Measurements from ENCODE around the gene NPHS2.

Gene NPHS2

DNA sequence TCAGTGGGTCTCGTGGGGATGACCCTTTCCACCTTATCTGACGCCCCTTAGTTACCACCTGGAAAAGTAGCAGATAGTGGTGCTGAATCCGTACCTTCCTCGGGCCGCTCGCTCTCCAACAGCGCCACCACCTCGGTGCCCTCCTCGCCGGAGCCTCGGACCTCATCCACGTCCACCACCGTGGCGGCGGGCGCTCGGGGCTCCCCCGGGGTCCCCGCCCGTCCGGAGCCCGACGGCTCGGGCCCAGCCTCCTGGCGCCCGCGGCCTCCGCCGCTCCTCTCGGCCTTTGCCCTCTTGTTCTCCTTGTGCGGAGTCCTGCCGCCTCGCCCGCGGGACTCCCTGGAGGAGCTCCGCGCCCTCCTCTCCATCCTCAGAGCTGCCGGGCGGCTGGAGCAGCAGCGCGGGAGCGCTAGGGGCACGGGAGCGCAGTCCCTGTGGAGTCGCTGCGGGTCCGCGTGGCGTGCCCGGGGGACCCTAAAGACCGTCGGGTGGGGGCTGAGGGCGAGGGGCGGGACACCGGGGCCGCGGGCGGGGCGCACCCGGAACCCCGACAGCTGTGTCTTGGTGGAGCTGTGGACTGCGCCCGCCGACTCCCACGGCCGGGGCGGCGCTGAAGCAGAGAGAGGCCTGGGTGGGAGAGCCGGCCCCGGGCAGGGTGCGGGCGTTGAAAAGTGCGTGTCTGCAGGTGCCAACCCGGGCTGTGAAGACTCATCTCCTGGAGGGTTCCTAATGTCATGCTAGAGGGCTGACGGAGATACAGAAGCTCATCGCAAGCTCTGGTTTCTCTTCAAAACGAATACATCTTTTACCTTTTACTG is at the start of gene NPHS2:
Gene NPHS2 (minus strand): TSS at position 452 of the 818 bp plus-strand sequence. CDS start 84 bp downstream, at position 368.
- DNase-seq (ENCODE audit: low read depth): no peak
- no peak within 1 kb of the TSS for H3K4me3 ChIP-seq (ENCODE audit: low read depth, low read length)
- TF ChIP-seq CTCF (IDR thresholded peaks at IDR 0.05; ENCODE audit: insufficient read depth, low read depth, low read length, missing control alignments): no peak

GRCh38 chr1:179612361-179612760 is 36.6 kb upstream of the NPHS2 start:
- no peak overlapping the region for H3K4me3 ChIP-seq (ENCODE audit: low read depth, low read length)
- no peak for TF ChIP-seq CTCF (IDR thresholded peaks at IDR 0.05; ENCODE audit: insufficient read depth, low read depth, low read length, missing control alignments)
- DNase-seq (ENCODE audit: low read depth): no peak

GRCh38 chr1:179601093-179601492 is 25.3 kb upstream of the NPHS2 start:
- TF ChIP-seq CTCF (IDR thresholded peaks at IDR 0.05; ENCODE audit: insufficient read depth, low read depth, low read length, missing control alignments): no peak
- no peak overlapping the region for H3K4me3 ChIP-seq (ENCODE audit: low read depth, low read length)
- DNase-seq (ENCODE audit: low read depth): no peak

GRCh38 chr1:179599623-179600249 is 24.0 kb upstream of the NPHS2 start:
- TF ChIP-seq CTCF (IDR thresholded peaks at IDR 0.05; ENCODE audit: insufficient read depth, low read depth, low read length, missing control alignments): no peak
- no peak overlapping the region for H3K4me3 ChIP-seq (ENCODE audit: low read depth, low read length)
- DNase-seq (ENCODE audit: low read depth): peak; percentile 21

- no peak for TF ChIP-seq CTCF (IDR thresholded peaks at IDR 0.05; ENCODE audit: insufficient read depth, low read depth, low read length, missing control alignments)
- DNase-seq (ENCODE audit: low read depth): no peak
Observed at GRCh38 chr1:179598631-179599030, 22.9 kb upstream of the NPHS2 start.

DNA sequence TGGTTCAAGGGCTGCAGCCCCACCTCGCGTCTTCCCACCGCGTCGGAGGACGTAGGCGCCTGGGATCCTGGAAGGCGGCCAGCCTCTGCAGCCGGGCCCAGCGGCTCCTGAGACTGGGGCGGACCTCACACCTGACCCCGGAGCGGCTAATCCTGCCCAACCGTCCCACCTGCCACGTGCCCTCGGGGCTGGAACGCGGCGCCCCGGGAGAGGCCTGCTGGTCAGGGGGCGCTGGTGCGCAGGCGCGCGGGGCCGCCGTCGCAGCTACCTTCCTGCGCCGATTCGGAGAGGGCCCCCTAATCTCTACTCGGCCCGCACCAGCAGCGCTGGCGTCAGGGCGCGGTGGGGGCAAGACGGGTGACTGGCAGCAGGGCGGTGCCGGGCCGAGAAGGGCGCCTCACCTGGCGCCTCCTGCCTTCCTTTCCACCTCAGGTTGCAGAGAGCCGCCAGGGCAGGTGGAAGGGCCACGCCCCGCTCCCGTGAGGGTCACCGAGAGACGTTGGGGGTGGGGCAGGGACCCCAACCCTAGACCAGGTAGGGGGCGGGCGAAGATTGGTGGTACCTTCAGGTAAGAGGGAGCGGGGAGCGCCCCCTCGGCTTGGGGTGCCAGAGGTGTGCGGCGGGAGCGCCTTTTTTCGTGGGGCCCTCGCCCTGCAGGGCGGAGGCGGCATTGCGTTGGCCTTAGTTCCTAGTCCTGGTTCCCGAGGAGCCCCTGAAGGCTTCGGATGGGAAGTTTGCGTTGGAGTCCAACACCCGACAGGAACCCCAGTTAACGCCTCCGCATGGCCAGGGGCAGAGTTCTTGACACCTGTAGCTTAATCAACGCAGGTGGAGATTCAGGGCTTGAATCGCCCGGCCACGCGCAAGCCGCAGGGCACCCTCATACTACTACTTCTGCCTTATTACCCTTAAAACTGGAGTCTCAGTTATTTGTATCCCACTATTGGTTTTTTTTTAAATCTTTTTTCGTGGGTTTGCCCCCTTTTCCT is 16.1 kb upstream of the NPHS2 start, which contains the start of gene TDRD5:
Gene TDRD5 (plus strand): TSS at position 241 of the 989 bp plus-strand sequence. CDS start 784 bp downstream, outside the sequence.
- DNase-seq (ENCODE audit: low read depth): no peak
- no peak within 1 kb of the TSS for H3K4me3 ChIP-seq (ENCODE audit: low read depth, low read length)
- TF ChIP-seq CTCF (IDR thresholded peaks at IDR 0.05; ENCODE audit: insufficient read depth, low read depth, low read length, missing control alignments): no peak

More at GRCh38 chr1:179598631-179599030, 22.9 kb upstream of the NPHS2 start:
- no peak overlapping the region for H3K4me3 ChIP-seq (ENCODE audit: low read depth, low read length)
